Central memory CD4-positive, alpha-beta T cell (primary cell): ENCODE results near the gene CIB4.
"Not testable (repeated sequence)": the region's sequence is repeated elsewhere in the genome, so short reads cannot be mapped to it uniquely, and the experiment has no call there.

Experiments
- DNase-seq: peaks from one replicate; pipeline ENCODE4 v3.0.0; 2022

Gene CIB4

DNA sequence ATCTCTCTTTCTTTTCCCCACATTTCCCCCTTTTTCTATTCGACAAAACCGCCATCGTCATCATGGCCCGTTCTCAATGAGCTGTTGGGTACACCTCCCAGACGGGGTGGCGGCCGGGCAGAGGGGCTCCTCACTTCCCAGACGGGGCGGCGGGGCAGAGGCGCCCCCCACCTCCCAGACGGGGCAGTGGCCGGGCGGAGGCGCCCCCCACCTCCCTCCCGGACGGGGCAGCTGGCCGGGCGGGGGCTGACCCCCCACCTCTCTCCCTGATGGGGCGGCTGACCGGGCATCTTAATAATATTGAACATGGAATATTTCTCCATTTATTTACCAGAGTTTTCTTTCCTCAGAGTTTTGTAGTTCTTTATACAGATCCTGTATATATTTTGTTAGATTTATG, 24.1 kb upstream of the CIB4 start:
- DNase-seq, result not testable (repeated sequence)

DNA sequence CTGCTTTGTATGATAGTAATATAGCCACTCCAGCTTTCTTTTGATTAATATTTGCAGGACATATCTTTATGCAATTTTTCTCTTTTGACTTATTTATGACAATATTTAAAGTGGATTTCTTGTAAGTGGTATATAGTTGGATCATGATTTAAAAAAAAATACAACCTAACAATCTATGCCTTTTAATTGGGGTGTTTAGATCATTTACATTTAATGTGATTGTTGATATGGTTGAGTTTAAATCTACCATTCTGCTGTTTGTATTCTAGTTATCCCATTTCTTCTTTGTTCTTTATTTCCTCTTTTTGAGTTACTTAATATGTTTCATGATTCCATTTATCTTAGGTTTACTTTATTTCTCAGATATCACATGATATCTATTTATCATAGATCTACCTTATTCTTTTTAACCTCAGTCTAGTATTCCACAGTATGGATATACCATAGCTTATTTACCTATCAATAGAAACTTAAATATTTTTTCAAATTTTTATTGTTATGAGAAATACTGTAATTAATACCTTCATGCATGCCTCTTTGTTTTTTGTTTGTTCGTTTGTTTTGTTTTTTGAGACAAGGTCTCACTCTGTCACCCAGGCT, 19.3 kb upstream of the CIB4 start:
- DNase-seq, result no peak

DNA sequence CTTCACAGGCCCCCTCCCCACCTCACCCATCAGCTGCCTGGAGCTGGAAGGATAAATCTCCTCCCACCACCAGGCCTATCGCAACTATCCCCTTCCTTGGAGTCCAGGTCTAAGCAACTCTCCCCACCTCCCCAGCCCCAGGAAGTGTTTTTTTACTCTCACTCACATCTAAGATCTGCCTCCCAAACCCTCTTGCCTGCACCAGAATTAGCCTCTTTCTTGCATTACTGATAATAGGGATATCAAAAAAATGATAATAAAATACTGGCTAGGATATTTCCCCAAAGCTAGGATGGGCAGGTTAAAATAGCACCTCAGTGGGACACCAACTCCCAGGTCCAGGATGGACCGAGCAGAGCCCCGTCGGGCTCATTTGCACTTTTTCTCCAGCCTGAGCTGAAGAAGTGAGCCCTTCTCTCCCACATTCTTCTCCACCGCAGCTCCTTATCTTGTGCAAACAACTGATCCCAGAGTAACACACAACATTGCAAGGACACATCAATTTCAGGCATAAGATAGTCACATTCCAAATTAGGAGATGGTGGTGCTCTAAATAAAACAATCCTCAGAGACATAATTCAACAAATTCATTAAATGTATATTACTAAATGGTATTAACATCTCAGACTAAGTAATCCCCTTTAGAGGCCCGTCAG, 17.7 kb upstream of the CIB4 start:
- DNase-seq, result no peak

DNA sequence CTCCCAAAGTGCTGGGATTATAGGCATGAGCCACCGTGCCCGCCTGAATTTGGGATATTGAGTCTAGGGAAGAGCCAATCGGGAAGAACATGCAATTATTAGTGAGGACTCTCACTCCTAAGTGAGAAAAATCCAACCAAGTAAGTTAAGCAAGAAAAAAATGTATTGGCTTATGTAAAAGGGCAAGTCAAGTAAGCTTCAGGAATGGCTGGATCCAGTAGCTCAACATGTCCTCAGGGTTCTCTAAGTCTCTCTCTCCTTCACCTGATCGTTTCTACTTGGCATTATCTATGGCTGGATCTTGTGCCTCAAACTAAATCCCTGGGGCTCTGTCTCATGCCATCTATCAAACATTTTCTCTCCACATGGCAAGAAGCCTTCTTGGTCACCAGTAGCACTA, 16.1 kb upstream of the CIB4 start:
- DNase-seq, result no peak

DNA sequence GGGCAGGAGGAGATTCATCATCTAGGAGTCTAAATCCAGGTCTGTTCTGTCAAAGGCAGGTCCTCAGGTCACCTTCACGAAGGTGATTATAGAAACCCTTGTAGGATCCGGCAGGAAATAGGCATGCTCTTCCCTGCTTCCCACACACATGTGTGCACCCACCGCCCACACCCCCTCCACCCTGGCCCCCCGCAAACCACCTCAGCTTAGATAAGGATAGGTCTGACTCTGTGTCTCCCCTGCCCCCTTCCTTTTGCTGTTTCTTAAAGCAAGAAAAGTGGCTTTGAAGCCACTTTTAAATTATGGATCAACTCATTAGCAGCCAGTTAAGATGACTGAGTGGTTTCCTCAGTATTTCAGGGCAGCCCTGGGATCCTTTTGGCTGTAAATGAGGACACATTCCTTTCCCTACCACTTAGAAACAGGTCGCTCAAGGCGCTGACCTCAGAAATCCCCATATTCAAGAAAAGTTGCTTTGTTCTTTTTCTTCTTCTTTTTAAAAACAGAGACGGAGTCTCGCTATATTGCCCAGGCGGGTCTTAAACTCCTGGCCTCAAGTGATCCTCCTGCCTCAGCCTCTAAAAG, 14.5 kb upstream of the CIB4 start:
- no peak for DNase-seq

DNA sequence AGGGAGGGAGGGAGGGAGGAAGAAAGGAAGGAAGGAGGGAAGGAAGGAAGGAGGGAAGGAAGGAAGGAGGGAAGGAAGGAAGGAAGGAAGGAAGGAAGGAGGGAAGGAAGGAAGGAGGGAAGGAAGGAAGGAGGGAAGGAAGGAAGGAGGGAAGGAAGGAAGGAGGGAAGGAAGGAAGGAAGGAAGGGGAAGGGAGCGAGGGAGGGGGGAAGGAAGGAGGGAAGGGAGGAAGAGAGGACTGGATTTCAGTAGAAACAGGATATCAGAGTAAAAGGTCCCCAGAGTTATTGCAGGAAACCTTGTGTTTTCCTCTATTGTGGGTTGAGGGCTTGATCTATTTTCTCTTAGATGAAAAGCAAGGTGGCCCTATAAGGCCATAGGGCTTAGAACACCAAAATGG, 14.0 kb upstream of the CIB4 start:
- DNase-seq, result not testable (repeated sequence)

DNA sequence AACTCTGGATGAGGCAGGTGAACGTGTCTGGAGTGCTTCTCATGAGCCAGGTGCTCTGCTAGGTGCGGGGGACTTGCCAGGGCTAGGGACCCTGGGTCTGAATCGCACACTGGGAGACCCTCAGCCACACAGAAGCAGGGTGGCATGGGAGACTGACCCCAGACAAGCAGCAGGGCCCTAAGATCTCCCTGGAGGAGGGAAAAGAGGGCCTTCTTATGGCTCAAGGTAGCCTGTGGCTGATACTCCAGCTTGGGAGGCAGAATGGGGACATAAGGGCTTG, 12.8 kb upstream of the CIB4 start:
- DNase-seq, result no peak

DNA sequence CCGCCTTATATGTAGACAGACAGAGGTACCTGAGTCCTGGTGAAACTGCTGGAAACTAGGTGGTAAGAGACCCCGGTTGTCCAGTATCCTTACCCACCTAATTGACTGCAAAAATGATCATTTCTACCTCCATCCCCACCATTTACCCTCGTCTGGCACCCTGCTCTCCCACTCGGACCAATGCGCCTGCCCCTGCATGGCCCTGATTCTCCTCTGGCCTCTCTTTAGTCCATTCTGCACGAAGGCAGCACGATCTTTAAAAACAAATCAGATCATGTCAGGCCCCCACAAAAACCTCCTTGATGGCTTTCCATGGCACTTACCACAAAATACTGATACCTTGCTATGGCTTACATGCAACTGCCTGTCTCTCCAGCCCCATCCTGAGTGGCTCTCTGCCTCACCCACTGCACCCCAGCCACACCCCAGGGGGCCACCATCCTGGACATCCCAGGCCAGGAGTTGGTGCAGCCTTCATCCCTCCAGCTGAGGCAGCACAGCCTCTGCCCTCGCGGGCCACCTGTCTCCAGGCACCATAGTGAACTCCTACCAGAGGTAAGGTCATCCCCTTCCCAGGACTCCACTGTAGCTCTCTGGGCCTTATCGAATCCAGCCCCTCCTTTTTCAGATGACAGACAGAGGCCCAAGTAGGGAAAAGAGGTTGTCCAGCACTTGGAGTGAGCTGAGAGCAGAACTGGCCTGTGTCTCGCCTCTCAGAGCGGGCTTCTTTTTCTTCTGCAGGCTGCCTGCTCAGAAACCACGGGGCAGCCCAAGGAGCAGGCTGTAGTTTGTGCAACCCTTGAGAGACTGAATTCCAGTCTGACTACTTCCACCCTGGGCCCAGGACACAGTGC, 12.3 kb upstream of the CIB4 start:
- no peak for DNase-seq

DNA sequence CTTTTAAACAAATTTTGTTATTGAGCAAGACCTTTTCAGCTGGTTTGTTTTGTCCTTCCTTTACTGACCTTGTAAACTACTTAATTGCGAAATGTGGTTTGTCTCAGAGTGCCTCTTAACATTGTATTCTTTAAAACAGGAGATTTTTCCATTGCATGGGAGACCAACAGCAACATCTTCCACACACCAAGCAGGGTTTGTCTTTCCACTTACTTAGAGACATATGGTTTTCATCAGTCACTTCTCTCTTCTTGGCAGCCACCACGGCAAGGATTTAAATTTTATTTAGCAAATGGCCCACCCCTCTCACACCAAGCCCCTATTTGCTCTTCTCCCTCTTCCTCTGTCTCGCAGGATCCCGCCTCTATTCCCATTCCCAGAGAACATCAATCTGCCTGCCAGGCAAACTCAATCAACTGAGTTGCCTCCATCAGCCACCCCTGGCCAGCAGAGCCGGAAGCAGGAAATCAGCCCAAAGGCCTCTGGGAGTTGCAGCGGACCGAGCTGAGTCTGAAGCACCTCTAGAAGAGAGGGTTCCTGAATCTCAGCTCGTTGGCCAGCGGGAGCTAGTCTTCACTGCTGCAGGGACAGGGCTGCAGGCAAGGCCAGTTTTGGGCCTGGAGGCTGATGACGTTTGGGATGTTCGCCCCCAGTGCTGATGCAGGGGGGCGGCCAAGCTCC, 11.3 kb upstream of the CIB4 start:
- DNase-seq, result no peak

DNA sequence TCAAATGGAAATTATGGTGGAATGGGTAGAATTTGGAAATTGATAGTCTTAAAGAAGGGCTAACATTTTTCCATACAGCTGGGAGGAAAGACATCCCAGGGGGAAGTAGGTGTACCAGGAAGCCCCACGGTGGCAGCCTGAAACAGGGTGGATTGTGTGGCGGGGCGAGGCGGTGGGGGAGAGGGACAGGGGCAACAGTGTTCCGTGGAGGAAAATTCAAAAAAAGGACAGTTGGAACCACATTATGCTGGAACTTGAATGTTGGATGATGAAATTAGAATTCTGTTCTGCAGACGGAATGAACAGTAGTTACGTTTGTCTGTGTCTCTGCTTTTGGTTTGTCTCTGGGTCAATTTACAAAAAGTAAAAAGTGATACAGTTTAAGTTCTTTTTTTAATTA, 10.6 kb upstream of the CIB4 start:
- DNase-seq, result no peak

DNA sequence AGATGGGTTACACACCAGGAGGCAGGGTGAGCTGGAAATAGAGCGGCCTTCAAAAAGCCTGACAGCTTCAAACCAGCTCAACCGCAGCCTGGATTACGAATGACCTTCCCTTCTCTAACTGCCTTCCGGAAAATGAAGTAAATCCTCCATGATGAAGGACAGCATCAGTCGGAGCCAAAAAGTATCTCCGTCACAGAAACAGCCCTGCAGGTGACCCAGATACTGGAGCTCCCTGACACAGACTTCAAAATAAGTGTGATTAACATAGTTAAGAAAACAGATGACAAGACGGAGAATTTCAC, 10.3 kb upstream of the CIB4 start:
- DNase-seq, result no peak

DNA sequence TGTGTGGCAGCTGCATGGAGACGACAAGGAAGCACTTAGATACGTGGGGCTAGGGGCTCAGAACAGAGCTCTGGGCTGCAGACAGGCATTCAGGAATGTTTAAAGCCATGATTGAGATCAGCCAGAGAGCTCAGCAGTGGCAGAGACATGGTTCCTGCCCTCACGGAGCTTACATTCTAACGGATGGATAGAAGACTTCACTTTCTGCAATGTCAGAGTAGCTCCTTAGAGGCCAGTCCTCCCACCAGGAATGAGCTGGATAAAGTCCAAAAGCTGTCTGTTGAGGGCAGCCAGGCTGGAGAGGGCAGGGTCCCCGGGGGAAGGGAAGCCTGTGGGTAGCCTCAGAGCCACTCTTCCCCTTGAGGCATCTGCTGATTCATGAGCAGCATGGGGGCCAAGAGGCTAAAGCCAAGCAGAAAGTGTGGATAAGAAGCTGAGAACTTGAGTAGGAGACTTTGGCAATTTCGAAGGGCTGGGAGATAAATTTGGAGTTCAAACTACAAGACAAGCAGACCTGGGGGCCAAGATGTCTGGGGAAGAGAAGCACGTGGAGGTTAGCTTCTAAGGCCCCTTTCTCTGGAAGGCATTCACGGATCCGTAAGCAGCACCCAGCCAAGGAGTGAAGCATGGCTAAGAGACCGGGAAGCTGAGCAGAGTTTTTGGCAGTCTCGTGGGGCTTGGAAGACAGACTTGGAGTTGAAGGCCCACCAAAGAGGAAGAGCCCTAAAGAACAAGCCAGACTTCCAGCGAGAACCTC, 9.7 kb upstream of the CIB4 start:
- DNase-seq, result no peak

DNA sequence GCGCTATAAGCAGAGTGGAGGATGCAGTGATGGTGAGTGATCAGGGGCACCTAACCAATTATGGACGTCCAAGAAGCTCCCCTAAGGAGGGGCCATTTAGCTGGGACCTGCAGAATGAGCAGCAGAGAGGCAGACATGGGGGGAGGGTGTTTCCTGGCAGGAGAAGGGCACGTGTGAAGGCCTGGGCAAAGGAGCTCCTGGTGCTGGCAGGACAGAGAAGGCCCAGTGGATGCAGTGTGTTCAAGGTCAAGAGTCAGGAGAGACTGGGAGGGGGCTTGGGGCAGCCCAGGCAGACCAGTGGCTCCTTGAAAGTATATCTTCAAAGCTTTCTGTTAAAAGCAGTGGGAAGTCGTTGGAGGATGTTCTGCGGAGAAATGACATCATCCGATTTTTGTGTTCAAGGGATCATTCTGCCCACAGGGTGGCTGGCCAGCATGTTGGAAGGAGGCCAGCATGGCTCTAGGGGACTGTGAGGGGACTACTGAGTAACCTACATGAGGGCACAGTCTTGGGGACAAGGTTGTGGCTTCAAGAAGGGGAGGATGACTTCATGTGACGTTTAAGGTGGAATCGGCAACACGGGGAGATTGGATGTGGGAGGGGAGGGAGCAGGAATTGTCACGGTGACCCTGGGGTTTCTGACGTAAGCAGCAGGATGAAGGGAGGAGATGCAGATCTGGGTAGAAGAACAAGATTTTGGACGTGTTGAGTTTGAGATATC, 9.0 kb upstream of the CIB4 start:
- DNase-seq, result no peak

DNA sequence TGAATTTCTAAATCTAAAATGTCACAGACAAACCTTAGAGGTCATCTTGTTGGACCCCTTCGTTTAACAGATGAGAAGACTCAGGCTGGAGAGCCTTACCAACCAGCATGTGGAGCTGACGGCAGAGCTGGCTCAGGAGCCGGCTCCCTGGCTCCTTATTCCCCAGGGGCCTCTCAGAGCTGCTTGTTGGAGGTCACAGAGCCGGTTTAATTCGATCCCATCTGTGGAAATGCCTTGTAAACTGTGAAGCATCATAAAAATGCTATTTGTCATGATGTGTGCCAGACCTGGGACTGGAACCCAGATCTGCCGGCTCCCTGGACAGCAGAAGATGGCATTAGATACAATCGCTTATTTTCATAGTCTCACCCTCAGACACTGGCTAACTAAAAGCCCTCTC, 8.2 kb upstream of the CIB4 start:
- DNase-seq, result no peak

DNA sequence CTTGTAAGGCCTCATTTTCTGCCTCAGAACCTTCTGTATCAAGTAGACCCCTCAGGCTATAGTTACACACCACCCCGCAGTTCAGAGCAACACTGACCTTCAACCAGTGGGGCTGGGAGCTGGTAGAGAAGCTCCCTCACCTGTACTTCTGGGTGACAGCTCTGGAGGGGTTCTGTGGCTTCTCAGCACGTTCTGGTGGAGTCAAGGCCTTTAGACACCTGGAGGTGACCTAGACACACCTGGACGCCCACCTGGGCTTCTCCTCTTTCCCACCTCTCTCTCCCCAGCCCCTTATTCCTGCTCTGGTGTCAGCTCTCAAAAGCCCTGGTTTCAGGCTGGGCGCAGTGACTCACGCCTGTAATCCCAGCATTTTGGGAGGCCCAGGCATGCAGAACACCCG, 7.3 kb upstream of the CIB4 start:
- DNase-seq, result no peak

DNA sequence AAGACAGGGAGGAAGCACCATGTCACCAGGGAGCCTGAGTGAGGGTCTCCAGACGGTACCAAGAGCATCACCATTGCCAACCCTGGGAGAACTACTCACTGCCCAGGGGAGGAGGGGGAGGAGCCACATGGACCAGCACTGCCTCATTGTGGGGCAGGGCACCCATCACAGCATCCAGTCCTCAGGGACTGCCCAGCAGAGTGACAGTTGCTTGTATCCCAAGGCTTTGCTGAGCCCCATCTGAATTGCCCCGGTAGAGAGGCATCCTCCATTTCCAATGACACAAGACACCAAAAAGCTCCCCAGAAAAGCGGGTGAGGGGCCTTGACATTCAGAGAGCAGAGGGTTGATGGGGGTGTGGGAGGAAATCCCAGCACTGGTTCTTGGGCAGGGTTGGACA, 6.8 kb upstream of the CIB4 start:
- no peak for DNase-seq

DNA sequence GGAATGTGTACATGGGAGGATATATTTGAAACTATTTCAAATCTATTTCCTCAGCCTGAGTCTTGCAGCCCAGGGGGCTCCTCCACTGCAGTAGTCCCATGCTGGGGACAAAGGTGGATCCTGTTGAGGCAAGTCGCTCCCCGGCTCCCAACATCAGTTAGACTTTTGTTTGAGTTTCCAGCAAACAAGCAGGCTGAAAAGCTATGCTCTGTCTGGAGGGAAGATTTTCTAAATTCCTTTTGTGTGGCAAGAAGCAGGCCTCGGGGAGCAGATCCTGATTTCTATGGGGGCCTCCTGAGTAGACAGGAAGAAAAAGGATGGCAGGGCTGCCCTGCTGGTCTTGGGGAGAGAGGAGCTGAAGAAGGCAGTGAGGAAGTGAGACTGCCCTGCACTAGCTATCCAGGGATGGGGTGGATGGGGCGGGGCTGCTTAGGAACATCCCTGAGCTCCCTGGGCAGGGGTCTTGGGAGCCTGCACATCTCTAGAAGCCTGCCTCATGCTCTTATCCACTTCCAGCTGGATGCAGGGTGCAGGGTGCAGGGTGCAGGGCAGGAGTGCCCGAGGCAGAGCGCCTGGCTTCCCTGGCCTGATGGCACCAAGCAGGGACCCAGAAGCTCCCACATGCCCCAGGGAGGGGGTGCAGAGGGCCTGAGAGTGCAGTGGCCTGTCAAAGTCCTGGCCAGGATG, 6.0 kb upstream of the CIB4 start:
- DNase-seq, result no peak

DNA sequence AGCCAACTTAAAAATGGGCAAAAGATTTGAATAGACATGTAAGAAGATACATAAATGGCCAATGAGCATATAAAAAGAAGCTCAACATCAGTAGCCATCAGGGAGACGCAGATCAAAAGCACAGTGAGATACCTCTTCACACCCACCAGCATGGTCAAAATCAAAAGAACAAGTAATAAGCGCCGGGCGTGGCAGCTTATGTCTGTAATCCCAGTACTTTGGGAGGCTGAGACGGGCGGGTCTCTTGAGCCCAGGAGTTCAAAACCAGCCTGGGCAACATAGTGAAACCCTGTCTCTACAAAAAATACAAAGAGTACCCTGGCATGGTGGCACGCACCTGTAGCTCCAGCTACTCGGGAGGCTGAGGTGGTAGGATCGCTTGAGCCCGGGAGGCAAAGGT, 4.6 kb upstream of the CIB4 start:
- DNase-seq, result no peak

DNA sequence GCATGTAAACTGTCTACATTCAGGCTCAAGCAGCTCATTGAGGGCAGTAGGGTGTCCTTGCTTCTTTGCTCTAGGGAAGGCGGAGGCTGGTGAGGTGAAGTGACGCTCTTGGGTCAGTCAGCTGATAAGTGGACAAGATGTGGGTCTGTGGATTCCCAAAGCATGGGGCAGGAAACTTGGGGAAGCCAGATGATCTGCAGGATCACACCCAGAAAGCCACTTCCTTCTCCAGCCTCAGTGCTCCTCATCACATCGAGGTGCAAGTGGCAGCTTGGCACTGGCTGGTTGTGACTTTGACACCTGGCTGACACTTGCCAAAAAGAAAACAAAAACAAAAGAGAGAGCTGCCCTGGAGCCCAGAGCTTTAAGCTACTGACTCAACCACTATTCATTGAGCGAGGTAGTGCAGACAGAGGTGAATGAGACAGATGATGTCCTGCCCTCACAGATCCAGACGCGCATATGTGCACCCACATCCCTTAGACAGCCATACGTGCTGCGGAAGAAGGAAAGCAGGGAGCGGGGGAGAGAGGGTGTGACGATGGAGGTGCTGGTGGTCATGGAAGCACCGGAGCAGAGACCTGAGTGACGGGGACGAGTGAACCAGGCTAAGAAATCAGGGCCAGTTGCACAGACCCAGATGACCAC, 3.1 kb upstream of the CIB4 start:
- DNase-seq, result no peak

DNA sequence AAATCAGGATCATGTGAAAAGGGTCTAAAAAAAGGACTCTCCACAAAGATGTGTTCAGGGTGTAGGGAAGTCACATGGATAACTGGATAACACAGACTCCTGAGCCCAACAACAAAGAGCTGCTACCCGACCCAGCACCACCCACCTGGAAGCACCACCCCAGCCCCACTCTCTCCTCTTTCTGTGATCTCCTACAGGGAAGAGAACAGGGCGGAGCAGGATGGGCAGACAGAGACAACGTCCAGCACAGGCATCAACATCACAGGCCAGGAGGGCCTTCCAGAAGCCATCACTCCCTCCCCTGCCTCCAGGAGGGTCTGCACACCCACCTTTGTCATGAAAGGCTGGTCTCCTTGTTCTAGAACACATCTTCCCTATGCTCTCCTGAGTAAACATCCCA, 1.3 kb upstream of the CIB4 start:
- no peak for DNase-seq

DNA sequence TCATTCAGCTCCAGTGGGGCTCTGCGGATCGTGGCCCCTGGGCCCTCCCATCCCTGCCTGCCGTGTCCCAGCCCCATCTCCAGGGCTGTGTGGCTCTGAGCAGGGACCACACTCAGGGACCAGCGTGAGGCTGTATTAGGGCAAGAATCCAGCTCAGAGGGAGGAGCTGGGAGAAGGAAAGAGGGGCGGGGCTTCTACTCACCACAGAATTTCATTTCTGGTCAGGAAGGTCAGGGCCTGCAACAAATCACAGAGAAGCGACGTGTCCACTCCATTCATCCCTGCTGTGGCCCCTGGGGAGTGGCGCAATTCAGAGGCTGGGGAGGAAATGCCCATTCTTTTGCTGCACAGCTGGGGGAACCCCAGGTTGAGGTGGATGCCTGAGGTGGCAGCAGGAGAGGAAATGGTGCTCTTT, 828 bp downstream of the CIB4 start:
- no peak for DNase-seq
